Endometrial microvascular endothelial cells (primary cell): ENCODE measurements around the gene ZBTB32. TPM values are rescaled to one million over a fixed set of nuclear protein-coding genes. Genes with fewer than 3 reads are reported as not detected.
"Not testable (repeated sequence)": the region's sequence is repeated elsewhere in the genome, so short reads cannot be mapped to it uniquely, and the experiment has no call there.

ENCODE experiments used
- in situ Hi-C: cut with HindIII; loops from 2 replicates; pipeline ENCODE4 v1.10.0; 2017; ENCODE audit warnings: low sequenced_read_pairs, low pct_unique_long_range_greater_than_20kb; ENCODE audit errors: inconsistent ontology term
- total RNA-seq: library from RNA; depleted of rRNA; stranded (reverse); fragments of >200 nt; gene quantifications from one replicate; pipeline ENCODE4 v1.2.3, GENCODE V29; 2015; ENCODE audit errors: inconsistent ontology term

Gene ZBTB32
- total RNA-seq, 1 donor from 2014 or later = not detected

DNA sequence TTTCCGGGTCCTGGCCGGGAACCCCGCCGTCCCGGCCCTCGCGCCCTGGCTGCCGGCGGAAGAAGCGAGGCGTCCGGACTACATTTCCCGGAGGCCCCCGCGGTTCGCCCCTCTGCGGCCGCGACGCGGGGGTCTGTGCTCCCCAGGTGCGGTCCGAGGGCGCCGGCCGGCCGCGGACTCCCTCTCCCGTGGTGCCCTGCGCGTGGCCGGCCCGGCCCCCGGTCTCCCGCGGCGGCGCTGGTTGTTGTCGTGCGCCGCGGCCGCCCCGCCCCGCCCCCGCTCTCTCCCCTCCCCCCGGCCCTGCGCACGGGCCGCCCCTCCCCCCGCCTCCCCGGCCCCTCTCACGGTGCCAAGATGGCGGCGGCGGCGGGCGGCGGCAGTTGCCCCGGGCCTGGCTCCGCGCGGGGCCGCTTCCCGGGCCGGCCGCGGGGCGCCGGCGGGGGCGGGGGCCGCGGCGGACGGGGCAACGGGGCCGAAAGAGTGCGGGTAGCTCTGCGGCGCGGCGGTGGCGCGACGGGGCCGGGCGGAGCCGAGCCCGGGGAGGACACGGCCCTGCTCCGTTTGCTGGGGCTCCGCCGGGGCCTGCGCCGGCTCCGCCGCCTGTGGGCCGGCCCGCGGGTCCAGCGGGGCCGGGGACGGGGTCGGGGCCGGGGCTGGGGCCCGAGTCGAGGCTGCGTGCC, 13.4 kb downstream of the ZBTB32 start, which contains the start of gene KMT2B:
TSS of gene KMT2B (plus strand) at position 339 of the 680 bp plus-strand sequence. CDS start at position 355, 16 bp downstream.
- in situ Hi-C loops = no loop called here

DNA sequence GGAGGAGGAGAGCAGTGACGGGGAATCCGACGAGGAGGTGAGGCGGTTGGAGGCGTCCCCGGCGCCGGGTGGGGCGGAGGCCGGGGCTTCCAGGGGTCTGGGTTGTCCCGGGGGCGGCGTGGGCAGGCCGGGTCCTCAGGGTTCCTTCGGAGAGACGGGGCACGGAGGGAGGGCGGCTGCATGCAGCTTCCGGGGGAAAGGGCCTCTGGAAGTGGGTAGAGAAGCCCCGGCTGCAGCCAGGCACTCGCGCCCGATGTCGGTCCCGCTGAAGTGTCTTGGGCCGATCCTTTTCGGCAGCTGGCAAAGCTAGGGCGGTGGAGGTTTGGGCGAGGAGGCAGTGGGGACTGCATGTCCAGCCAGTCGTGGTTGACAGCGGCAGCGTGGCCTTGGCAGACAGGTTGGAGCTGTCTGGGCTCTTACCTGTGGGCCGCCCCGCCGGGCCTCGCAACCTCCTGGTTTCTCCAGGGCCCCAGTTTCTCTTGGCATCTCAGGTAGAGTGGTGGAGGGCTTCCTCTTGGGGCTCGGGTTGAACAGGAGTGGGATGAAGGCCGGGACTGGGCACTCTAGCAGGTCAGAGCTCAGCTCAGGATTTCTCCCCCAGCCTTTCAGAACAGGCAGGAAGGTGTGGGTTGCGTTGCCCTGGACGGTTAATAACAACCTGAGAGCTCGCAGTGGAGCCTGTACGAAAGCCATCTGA, 14.1 kb downstream of the ZBTB32 start:
- in situ Hi-C loops = no loop called here

DNA sequence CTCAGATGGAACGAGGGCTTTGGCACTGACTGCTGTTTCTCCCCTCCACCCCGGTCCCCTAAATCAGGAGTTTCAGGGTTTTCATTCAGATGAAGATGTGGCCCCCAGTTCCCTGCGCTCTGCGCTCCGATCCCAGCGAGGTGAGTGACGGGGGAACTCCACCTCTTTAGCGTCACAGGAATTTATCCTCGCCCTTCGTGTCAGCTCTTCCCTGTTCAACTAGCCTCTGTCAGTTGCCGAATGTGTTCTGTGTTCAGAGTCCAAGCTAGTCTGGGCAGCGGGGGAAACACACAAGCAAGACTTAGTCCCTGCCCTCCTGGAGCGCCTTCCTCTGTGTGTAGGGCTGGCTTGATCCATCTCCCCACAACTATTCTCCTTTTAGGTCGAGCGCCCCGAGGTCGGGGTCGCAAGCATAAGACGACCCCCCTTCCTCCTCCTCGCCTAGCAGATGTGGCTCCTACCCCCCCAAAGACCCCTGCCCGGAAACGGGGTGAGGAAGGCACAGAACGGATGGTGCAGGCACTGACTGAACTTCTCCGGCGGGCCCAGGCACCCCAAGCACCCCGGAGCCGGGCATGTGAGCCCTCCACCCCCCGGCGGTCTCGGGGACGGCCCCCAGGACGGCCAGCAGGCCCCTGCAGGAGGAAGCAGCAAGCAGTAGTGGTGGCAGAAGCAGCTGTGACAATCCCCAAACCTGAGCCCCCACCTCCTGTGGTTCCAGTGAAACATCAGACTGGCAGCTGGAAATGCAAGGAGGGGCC, 15.2 kb downstream of the ZBTB32 start:
- in situ Hi-C loops = no loop called here

DNA sequence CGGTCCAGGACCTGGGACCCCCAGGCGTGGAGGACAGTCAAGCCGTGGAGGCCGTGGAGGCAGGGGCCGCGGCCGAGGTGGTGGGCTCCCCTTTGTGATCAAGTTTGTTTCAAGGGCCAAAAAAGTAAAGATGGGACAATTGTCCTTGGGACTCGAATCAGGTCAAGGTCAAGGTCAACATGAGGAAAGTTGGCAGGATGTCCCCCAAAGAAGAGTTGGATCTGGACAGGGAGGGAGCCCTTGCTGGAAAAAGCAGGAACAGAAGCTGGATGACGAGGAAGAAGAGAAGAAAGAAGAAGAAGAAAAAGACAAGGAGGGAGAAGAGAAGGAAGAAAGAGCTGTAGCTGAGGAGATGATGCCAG, 15.8 kb downstream of the ZBTB32 start:
- in situ Hi-C loops = no loop called here

DNA sequence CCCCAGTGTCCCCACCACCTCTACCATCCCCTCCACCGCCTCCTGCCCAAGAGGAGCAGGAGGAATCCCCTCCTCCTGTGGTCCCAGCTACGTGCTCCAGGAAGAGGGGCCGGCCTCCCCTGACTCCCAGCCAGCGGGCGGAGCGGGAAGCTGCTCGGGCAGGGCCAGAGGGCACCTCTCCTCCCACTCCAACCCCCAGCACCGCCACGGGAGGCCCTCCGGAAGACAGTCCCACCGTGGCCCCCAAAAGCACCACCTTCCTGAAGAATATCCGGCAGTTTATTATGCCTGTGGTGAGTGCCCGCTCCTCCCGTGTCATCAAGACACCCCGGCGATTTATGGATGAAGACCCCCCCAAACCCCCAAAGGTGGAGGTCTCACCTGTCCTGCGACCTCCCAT, 16.3 kb downstream of the ZBTB32 start:
- in situ Hi-C loops = no loop called here

DNA sequence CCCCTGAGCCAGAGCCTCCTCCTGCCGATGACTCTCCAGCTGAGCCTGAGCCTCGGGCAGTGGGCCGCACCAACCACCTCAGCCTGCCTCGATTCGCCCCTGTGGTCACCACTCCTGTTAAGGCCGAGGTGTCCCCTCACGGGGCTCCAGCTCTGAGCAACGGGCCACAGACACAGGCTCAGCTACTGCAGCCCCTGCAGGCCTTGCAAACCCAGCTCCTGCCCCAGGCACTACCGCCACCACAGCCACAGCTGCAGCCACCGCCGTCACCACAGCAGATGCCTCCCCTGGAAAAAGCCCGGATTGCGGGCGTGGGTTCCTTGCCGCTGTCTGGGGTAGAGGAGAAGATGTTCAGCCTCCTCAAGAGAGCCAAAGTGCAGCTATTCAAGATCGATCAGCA, 17.0 kb downstream of the ZBTB32 start:
- in situ Hi-C loops = no loop called here

DNA sequence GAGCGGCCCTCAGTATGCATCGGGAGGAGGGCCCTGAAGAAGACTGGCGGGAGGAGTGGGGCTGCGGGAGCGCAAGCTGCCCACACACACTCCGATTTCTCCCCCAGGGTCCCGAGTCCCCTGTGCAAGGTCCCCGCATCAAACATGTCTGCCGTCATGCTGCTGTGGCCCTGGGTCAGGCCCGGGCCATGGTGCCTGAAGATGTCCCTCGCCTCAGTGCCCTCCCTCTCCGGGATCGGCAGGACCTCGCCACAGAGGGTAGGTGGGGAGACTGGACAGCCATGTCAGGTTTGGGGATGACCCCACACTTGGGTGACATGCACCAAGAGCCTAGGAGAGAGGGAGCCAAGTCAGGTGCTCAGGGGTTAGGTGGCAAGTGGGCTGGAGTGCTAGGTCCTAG, 18.1 kb downstream of the ZBTB32 start:
- in situ Hi-C loops = no loop called here

DNA sequence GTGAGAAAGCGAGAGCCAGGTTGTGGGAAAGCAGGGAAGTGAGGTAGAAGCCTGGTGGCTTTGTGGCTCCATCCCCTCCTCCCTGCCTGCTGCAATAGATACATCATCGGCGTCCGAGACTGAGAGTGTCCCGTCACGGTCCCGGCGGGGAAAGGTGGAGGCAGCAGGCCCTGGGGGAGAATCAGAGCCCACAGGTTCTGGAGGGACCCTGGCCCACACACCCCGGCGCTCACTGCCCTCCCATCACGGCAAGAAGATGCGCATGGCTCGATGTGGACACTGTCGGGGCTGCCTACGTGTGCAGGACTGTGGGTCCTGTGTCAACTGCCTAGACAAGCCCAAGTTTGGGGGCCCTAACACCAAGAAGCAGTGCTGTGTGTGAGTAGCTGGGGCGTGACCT, 18.5 kb downstream of the ZBTB32 start:
- in situ Hi-C loops = no loop called here

DNA sequence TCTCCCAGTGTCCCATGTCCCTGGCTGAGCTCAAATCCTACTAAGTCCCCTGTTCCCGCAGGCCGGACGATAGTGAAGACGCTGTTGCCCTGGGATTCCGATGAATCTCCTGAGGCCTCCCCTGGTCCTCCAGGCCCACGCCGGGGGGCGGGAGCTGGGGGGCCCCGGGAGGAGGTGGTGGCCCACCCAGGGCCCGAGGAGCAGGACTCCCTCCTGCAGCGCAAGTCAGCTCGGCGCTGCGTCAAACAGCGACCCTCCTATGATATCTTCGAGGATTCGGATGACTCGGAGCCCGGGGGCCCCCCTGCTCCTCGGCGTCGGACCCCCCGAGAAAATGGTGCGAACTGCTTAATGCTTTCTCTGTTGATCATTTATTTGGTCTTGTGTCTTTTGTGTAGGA, 19.3 kb downstream of the ZBTB32 start:
- in situ Hi-C loops = no loop called here

DNA sequence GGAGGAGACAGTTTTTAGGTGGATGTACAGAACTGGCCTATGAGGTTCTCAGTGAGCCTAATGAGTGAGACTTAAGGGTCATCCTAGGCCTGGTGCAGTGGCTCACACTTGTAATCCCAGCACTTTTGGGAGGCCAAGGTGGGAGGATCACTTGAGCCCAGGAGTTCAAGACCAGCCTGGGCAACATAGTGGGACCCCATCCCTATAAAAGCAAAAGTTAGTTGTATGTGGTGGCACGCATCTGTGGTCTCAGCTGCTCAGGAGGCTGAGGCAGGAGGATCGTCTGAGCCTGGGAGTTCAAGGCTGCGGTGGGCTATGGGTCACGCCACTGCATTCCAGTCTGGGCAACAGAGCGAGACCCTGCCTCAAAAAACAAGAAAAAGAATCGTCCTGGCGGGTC, 19.8 kb downstream of the ZBTB32 start:
- in situ Hi-C loops = not testable (repeated sequence)

DNA sequence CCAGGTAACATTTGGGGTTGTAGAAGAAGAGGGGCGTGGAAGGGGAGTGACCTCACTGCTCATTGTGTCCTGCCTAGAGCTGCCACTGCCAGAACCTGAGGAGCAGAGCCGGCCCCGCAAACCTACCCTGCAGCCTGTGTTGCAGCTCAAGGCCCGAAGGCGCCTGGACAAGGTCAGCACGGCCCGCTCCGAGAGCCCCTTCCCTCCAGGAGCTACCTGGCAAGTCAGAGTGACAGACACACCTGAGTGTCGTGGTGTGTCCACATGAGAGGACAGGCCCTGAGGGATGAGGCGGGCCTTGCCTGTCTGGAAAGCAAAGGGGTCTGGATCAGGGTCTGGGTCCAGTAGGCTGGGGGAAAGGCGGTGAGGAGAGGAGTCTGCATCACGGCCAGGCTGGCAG, 20.2 kb downstream of the ZBTB32 start:
- in situ Hi-C loops = no loop called here

DNA sequence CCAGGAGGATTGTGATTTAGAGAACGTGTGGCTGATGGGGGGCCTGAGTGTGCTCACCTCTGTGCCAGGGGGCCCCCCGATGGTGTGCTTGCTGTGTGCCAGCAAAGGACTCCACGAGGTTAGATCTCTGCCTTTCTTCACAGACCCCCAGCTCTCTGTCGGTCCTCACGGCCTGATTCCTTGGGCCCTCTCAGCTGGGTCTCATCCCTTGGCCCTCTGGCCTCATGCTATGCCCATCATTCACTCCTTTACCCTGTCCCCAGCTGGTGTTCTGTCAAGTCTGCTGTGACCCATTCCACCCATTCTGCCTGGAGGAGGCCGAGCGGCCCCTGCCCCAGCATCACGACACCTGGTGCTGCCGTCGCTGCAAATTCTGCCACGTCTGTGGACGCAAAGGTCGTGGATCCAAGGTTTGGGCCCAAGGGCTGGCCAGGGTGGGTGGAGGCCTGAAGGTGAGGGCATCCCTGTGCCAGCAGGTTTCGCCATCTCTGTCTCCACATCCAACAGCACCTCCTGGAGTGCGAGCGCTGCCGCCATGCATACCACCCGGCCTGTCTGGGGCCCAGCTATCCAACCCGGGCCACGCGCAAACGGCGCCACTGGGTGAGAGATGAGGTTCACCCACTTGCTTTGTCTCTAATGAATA, 21.0 kb downstream of the ZBTB32 start:
- in situ Hi-C loops = no loop called here

DNA sequence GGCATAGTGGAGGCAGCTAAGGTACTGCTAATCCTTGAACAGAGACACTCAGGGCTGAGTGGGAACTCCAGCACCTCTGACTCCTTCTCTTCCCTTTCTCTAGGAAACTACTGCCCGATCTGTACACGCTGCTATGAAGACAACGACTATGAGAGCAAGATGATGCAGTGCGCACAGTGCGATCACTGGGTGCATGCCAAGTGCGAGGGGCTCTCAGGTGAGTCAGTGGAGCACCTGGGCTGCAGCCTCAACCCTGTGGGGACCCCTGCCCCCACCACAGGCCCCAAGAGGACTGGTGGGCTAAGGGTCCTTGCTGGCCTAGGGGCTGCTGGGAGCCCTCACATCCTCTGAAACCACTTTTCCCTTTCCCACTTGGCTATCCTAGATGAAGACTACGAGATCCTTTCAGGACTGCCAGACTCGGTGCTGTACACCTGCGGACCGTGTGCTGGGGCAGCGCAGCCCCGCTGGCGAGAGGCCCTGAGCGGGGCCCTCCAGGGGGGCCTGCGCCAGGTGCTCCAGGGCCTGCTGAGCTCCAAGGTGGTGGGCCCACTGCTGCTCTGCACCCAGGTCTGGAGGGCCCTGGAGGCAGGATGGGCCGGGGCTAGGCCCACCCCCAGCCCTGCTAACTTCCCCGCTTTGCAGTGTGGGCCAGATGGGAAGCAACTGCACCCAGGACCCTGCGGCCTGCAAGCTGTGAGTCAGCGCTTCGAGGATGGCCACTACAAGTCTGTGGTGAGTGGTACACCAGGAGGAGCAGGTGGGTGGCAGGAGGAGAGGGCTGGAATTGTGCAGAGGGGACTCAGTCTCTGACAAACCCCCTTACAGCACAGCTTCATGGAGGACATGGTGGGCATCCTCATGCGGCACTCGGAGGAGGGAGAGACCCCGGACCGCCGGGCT, 22.9 kb downstream of the ZBTB32 start:
- in situ Hi-C loops = no loop called here

DNA sequence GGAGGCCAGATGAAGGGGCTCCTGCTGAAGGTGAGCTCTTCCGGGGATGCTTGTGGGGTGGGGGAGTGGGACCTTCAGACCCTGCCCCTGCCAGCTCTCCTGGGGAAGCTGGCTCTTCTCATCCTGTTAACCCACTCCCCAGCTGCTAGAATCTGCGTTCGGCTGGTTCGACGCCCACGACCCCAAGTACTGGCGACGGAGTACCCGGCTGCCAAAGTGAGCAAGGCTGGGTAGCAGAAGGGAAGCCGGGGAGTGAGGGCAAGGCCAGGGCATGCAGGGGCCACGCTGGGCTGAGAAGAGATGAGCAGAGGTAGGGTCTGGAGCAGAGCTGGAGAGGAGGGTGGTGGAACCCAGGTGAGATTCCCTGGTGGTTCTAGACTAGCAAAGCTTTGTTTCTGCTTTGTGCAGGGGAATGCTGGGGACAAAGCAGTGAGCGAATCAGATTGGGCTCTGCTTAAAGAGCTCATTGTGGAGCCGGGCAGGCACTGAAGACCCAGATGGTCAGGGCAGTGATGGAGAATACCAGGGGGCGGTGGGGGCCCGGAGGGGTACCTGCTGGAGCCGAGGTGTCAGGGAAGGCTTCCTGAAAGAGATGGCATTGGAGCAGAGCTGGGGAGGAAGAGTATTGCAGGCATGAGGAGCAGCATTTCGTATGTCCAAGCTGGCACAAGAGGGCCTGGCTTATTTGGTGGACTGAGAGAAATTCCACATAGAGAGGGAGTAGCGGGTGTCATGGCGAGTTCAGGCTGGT, 23.8 kb downstream of the ZBTB32 start:
- in situ Hi-C loops = no loop called here

DNA sequence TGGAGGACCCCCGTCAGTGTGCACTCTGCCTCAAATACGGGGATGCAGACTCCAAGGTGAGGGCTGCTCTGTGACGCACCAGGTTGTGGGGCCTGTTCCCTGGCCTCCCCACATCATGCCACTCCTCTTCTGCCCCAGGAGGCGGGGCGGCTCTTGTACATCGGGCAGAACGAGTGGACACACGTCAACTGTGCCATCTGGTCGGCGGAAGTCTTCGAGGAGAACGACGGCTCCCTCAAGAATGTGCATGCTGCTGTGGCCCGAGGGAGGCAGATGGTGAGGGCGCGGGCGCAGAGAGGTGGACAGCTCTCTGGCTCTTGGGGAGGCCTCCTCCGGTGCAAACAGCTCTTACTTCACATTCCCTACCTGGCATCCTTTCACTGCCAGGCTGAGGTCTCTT, 24.7 kb downstream of the ZBTB32 start:
- in situ Hi-C loops = no loop called here

DNA sequence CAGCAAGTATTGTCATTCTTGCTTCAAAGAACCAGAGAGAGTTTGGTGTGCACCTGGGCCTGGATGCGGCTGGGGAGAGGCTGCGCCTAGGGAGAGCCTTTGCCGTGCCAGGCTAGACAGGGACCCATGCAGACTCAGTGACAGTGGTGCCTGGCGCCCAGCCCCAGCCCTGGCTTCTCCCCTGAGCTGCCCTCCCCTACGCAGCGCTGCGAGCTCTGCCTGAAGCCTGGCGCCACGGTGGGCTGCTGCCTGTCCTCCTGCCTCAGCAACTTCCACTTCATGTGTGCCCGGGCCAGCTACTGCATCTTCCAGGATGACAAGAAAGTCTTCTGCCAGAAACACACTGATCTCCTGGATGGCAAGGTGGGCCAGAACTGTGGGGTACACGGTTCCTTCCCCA, 25.4 kb downstream of the ZBTB32 start:
- in situ Hi-C loops = no loop called here

DNA sequence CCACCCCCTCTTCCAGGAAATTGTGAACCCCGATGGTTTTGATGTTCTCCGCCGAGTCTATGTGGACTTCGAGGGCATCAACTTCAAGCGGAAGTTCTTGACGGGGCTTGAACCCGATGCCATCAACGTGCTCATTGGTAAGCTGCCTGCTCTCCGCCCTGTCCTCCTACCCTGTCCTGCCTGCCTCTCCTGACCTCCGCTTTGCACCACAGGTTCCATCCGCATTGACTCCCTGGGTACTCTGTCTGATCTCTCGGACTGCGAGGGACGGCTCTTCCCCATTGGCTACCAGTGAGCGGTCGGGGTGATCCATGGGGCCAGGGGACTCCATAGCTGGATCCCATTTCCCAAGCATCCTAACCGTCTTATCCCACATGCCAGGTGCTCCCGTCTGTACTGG, 26.0 kb downstream of the ZBTB32 start:
- in situ Hi-C loops = no loop called here

DNA sequence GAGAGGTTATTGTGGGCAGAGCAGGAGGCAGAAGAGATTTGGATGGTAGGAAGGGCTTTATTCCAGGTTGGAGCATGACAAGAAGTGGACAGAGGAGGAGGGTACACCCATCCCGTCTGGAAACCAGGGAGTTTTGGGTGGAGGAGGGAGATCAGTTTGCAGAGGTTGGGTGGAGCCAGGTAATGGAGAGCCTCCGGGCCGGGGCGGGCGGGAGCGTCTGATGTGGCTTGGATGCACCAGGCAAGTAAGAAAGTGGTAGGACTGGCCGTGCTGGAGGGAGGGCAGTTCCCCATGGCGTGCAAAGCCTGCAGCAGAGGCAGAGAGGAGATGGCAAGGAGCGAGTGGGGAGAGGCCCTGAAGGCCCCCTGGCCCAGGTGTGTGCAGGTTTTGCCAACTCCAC, 27.0 kb downstream of the ZBTB32 start:
- in situ Hi-C loops = no loop called here
